ENCODE measurements around the gene GP9.

Gene GP9

DNA sequence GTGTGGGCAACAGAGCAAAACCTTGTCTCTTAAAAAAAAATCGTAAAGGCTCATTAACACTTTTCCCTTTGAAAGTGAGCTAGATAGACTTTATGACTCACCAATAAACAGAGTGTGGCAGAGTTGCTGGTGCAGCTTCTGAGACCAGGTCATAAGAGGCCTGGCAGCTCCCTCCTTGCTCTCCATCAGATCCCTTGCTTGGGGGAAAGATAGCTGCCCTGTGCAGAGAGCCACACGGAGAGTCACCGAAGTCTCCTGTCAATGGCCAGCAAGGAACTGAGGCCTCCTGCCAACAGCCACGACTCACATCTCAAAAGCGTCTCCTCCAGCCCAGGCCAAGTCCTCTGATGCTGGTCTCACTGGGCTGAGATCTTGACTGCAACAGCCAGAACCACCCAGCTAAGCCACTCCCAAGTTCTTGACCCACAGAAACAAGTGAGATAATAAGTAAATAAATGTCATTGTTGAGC lies 8.7 kb upstream of the GP9 start:
- no peak overlapping the region for H3K27ac ChIP-seq (ENCODE audit: low read length)
- no peaks in the 10 kb centered on the region; the same call in 1 of the 2 replicates for H3K4me1 ChIP-seq (ENCODE audit: low read length)
- H4K20me1 ChIP-seq (ENCODE audit: insufficient read depth, low read length) = no peaks in the 10 kb centered on the region
- no peaks in the 10 kb centered on the region for H3K36me3 ChIP-seq (replicated peaks; ENCODE audit: low read depth, low read length)
- H3K4me2 ChIP-seq (ENCODE audit: low read length) = no peak overlapping the region
- H3K27me3 ChIP-seq (ENCODE audit: low read depth, low read length) = peaks cover 6% of the 10 kb centered on the region; the same call in 1 of the 2 replicates
- H3K79me2 ChIP-seq (ENCODE audit: low read length) = no peaks in the 10 kb centered on the region
- no peak overlapping the region for H3K9ac ChIP-seq (ENCODE audit: low read length)
- no peak overlapping the region for H3K4me3 ChIP-seq (ENCODE audit: low read length)
- H3K9me3 ChIP-seq (ENCODE audit: insufficient read depth, low read length) = no peaks in the 10 kb centered on the region
- H2AFZ ChIP-seq (ENCODE audit: low read depth, low read length) = no peak overlapping the region
- TF ChIP-seq, protein P1, sequence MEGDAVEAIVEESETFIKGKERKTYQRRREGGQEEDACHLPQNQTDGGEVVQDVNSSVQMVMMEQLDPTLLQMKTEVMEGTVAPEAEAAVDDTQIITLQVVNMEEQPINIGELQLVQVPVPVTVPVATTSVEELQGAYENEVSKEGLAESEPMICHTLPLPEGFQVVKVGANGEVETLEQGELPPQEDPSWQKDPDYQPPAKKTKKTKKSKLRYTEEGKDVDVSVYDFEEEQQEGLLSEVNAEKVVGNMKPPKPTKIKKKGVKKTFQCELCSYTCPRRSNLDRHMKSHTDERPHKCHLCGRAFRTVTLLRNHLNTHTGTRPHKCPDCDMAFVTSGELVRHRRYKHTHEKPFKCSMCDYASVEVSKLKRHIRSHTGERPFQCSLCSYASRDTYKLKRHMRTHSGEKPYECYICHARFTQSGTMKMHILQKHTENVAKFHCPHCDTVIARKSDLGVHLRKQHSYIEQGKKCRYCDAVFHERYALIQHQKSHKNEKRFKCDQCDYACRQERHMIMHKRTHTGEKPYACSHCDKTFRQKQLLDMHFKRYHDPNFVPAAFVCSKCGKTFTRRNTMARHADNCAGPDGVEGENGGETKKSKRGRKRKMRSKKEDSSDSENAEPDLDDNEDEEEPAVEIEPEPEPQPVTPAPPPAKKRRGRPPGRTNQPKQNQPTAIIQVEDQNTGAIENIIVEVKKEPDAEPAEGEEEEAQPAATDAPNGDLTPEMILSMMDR (IDR thresholded peaks at IDR 0.05; ENCODE audit: low read depth, low read length) = no peak
- TF ChIP-seq EZH2phosphoT487 (IDR thresholded peaks at IDR 0.05; ENCODE audit: low read depth) = no peak

DNA sequence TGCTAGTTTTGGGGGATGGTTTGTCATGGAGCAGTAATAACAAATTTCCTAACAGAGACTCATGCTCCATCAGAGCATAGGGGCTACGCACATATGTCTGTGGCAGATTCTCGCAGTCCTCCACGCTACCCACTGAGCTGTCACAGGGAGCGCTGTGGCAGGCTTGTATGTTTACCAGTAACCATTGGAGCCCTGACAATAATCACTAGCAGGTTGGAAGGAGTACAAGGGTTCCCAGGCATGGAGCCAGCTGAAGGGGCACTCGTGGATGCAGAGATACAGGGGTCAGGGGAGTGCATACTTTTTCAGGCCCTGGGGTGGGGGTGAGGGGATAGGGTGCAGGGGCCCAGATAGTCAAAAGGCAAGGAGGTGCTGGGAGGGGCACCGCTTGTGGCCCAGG lies 7.9 kb upstream of the GP9 start:
- H3K4me2 ChIP-seq (ENCODE audit: low read length) = no peak overlapping the region; the same call in 1 of the 2 replicates
- no peaks in the 10 kb centered on the region for H4K20me1 ChIP-seq (ENCODE audit: insufficient read depth, low read length)
- TF ChIP-seq, protein P1 (IDR thresholded peaks at IDR 0.05; ENCODE audit: low read depth, low read length) = no peak
- TF ChIP-seq EZH2phosphoT487 (IDR thresholded peaks at IDR 0.05; ENCODE audit: low read depth) = no peak
- no peaks in the 10 kb centered on the region; the same call in 1 of the 2 replicates for H3K4me1 ChIP-seq (ENCODE audit: low read length)
- no peak overlapping the region for H3K27ac ChIP-seq (ENCODE audit: low read length)
- no peak overlapping the region for H3K4me3 ChIP-seq (ENCODE audit: low read length)
- no peaks in the 10 kb centered on the region for H3K36me3 ChIP-seq (replicated peaks; ENCODE audit: low read depth, low read length)
- no peaks in the 10 kb centered on the region for H3K9me3 ChIP-seq (ENCODE audit: insufficient read depth, low read length)
- no peaks in the 10 kb centered on the region for H3K79me2 ChIP-seq (ENCODE audit: low read length)
- H2AFZ ChIP-seq (ENCODE audit: low read depth, low read length) = no peak overlapping the region
- H3K27me3 ChIP-seq (ENCODE audit: low read depth, low read length) = peaks cover 12% of the 10 kb centered on the region; the same call in 1 of the 2 replicates
- no peak overlapping the region for H3K9ac ChIP-seq (ENCODE audit: low read length)

DNA sequence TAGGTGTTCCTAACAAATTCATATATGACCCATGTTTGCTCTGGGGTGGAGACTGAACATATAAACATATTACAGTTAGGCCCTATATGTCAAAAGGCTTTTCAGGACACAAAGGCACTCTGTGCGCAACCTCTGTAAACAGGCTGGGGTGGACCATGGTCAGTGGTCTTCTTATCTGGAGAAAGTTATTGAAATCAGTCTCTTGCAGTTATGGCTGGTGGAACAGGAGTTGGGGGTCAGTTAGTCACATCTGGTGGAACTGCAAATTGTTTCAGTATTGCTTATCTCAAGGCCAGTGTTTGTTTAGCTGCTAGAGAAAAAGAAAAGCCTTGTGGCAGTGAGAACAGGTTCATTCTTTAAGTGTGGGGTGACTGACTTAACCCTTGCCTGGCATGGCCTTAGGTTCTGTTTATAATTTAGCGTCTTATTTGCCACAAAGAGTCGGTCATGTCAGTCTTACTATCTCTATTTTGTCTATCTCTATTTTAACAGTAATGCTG lies 5.9 kb upstream of the GP9 start:
- H2AFZ ChIP-seq (ENCODE audit: low read depth, low read length) = no peak overlapping the region
- H3K9ac ChIP-seq (ENCODE audit: low read length) = no peak overlapping the region
- no peaks in the 10 kb centered on the region for H4K20me1 ChIP-seq (ENCODE audit: insufficient read depth, low read length)
- H3K4me2 ChIP-seq (ENCODE audit: low read length) = no peak overlapping the region
- no peak overlapping the region for H3K4me3 ChIP-seq (ENCODE audit: low read length)
- H3K79me2 ChIP-seq (ENCODE audit: low read length) = no peaks in the 10 kb centered on the region
- H3K36me3 ChIP-seq (replicated peaks; ENCODE audit: low read depth, low read length) = no peaks in the 10 kb centered on the region
- no peaks in the 10 kb centered on the region for H3K9me3 ChIP-seq (ENCODE audit: insufficient read depth, low read length)
- TF ChIP-seq, protein P1 (IDR thresholded peaks at IDR 0.05; ENCODE audit: low read depth, low read length) = no peak
- no peak for TF ChIP-seq EZH2phosphoT487 (IDR thresholded peaks at IDR 0.05; ENCODE audit: low read depth)
- no peaks in the 10 kb centered on the region; the same call in 1 of the 2 replicates for H3K4me1 ChIP-seq (ENCODE audit: low read length)
- peaks cover 18% of the 10 kb centered on the region; the same call in 1 of the 2 replicates for H3K27me3 ChIP-seq (ENCODE audit: low read depth, low read length)
- no peak overlapping the region for H3K27ac ChIP-seq (ENCODE audit: low read length)

DNA sequence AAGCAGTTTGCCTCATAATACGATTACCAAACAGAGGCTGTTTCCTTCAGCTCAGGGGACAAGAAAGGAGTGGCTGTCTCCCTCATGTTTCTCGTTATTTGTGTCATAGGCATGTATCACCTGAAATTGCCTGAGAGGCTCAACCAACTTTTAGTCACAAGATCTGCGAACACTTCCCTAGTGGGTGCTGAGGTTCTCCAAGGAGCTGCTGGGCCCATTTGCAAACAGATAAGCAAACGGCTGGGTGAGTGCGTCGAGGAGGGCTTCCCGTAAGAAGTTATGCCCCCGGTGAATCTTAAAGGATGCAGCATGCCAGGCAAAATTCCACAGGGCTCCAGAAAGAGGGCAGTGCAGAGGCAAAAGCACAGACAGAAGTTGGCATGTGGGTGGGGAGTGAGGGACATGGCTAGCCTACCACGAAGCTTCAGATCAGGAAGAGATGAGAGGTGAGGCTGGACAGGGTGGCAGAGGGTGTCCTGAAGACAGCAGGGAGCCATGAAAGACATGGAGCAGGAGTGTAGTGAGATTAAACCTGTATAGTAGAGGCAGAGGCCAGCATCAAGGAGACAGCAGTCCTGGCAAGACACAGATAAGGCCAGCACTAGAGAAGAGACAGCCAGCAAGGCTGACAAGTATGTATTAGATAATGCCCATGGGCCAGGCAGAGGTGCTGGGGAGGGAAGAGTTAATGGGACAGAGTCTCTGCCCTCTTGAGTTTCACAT lies 4.0 kb upstream of the GP9 start:
- Histone ChIP-seq H3K27ac (ENCODE audit: low read length) (no peak overlapping the region), H3K4me1 (ENCODE audit: low read length) (no peaks in the 10 kb centered on the region; the same call in 1 of the 2 replicates), H3K36me3 (replicated peaks; ENCODE audit: low read depth, low read length) (no peaks in the 10 kb centered on the region), H3K4me2 (ENCODE audit: low read length) (no peak overlapping the region), H3K4me3 (ENCODE audit: low read length) (no peak overlapping the region), H2AFZ (ENCODE audit: low read depth, low read length) (no peak overlapping the region), H4K20me1 (ENCODE audit: insufficient read depth, low read length) (no peaks in the 10 kb centered on the region), H3K9ac (ENCODE audit: low read length) (no peak overlapping the region), H3K79me2 (ENCODE audit: low read length) (no peaks in the 10 kb centered on the region), H3K9me3 (ENCODE audit: insufficient read depth, low read length) (no peaks in the 10 kb centered on the region), H3K27me3 (ENCODE audit: low read depth, low read length) (peaks cover 18% of the 10 kb centered on the region; the same call in 1 of the 2 replicates)
- no peak for TF ChIP-seq EZH2phosphoT487 (IDR thresholded peaks at IDR 0.05; ENCODE audit: low read depth)
- TF ChIP-seq, protein P1 (IDR thresholded peaks at IDR 0.05; ENCODE audit: low read depth, low read length) = no peak

Measured in OCI-LY3 (cell line).